ENCODE results near the gene PAX8. TPM values are rescaled to one million over a fixed set of nuclear protein-coding genes. Genes with fewer than 3 reads are reported as not detected.

The PAX8 gene
- total RNA-seq, 2 donors from 2014 or later = 1.3 to 13.2 TPM

DNA sequence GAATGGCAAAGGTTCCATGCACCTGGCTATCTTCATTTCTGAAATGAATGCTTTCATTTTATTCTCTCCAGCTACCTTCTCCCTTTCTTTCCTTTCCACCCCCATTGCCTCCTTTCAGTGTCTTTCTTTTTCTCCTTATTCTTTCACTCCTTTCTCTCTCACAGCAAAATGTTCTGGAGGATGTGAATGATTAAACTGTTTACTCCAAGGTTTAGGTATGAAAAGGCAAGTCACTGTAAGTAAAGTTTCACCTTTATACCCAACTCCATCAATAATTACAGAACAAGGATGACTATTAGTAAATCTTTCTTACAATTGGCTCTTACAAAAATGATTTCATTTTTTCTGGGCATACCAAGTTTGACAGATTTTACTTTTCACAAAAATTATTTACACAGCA is 4.3 kb downstream of the PAX8 start:
- no peak for ATAC-seq
- no peak for DNase-seq
- intact Hi-C loops (cut with DNase I, micrococcal nuclease) = no loop called here

DNA sequence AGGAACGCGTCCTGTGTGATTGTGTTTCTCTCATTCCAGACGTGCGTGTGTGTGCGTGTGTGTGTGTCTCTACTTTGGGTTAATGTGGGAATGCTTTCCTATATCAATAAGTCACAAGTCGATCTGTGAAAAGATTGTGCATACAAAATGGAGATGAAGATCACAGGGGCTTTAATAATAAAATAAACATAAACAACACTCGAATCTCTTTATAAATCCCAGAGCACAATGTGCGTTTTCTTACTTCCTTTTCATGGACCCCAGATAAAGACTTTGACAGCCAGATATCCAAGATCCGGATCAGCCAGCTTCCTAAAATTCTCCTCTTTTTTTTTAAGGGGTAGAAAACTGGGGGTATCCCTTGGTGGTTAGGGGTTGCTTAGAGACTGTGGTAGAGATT is 4.7 kb downstream of the PAX8 start:
- intact Hi-C loops (cut with DNase I, micrococcal nuclease) = no loop called here
- ATAC-seq (no peak), DNase-seq (no peak)

DNA sequence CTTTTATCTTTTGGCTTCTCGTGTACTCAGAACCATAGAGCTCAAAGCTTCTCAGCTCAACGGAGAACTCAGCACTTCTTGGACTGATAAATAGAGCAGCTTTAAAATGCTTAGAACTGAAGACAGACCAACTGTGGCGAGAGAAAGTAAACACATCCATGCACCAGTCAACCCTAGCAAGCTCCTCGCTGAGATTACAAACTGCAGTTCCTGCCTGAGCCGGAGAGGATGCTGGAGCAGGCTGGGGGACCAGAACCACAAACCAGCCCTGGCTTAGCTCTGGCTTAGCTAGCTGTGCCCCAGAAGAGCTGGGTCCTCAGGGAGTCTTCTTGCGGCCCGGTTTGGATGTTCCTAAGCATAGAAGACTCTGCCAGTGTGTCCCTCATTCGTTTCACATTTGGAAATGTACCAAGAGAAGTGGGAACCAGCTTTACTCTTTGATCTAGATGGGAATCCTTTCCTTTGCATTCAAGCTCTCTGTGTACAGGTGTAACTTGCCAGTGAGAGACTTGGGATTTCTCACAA is 5.6 kb downstream of the PAX8 start:
- ATAC-seq = no peak
- DNase-seq = no peak
- intact Hi-C loops (cut with DNase I, micrococcal nuclease) = no loop called here

DNA sequence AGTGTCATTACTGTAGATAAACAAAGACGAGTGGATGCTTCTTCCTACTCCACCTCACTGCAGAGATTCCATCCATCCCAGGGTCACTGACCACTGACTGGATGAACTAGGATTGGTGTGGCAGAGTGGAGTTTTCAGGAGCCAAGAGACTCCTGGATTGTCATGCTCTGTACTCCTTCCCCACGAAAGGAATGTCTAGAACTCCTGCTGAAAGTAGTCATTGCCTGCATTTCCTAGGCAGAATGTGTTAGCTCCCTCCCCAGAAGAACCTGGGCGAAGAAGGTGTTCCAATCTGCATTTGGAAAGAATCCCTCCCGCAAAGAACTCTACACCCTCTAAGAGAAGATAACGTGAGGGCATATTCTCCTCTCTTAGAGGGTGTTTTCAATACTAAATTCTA is 6.2 kb downstream of the PAX8 start:
- intact Hi-C loops (cut with DNase I, micrococcal nuclease) = no loop called here
- no peak for DNase-seq
- no peak for ATAC-seq

DNA sequence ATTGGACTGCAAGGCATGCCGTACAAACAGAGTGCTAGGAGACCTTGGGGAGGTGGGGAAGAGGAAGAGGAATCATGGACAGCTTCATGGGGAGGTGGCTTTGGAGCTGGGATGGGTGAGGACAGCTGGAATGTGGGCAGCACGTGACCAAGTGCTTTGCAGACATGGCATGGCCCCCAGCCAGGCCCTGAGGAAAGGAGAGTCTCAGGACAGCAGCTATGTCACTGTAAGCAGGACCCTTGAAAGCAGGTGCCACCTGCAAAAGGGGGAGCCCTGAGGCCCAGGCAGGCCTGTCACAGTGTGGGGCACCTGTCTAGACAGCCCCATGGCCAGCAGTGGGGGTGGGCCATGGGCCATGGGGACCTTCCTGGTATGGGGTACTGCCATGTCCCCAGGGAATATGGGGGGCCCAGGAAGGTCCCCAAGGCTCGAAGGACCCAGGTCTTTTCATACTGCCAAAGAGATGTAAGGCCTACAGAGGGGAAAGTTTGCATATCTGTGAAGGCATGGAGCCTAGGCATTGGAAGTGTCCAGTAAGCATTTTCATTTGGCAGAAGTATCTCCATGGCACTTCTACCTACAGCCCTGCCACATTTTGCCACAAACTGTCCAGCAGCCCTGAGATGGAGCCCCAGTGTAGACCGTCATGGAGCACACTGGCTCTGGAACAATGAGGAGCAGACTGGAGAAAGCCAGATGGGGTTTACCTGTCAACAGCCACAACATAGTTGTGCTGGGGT is 9.9 kb downstream of the PAX8 start:
- DNase-seq (no peak), ATAC-seq (no peak)
- intact Hi-C loops (cut with DNase I, micrococcal nuclease) = no loop called here

DNA sequence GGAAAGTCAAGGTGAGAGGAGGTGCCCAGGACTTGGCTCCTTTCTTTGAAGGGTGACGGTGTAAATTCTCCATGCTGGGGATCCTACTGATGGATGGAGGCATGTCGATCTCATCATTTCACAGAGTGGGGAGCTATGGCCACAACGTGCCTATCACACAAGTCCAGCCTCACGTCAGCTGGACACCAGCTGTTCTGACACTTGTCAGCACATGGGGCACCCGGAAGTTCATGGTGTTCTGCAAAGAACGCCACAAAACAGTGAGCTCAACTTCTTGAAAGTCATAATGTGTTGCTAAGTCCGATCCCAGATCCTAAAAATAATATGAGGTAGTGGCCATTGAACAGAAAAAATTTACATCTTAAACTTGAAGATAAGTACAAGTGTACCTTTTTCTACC is 12.3 kb downstream of the PAX8 start:
- DNase-seq = no peak
- no peak for ATAC-seq
- intact Hi-C loops (cut with DNase I, micrococcal nuclease) = no loop called here

DNA sequence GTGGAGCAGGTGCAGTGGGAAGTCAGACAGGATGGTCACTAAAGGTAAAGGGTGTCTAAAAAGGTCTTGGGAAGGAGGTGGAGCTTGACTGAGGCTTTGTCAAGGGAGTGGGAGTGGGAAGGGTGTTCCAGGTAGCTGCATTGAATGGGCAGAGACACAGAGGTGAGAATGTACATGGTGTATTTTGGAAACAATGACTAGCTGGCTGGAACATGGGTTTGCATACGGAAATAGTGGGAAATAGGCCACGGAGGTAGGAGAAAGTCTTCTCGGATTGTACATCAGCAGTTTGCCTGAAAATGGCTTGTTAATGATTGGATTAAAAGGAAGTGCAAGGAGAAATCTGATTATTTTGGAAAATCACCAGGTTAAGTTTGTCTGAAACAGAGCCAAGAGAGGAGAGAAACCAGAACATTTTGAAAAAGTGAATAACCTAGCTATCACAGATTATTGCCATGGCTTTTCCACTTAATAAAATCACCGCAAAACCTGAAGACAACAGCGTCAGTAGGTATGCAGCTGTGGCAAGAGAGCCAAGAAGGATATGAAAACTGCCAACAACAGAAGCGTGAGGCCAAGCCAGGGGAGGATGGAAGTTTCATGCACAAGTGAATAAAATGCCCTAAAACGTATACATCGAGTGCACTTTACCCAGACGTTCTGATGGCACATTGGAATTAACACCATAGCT is 13.9 kb downstream of the PAX8 start:
- ATAC-seq = no peak
- intact Hi-C loops (cut with DNase I, micrococcal nuclease) = no loop called here

DNA sequence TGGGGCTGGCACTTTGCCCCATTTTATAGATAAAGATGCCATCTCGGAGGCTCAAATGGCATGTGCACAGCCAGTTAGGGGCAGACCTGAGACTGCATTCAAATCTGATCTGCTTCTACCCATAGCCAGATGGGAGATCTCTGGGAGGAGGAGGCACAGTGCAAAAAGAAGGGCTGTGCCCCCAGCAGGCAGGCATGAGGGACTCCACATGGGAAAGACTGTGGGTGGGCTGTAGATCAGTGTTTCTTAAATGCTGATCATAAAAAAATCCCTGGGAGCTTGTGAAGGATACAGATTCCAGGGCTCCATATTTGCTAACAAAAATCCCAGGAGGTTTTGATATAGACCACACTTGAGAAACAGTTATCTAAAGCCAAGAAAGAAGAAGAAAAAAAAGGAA is 15.2 kb downstream of the PAX8 start:
- no peak for DNase-seq
- intact Hi-C loops (cut with DNase I, micrococcal nuclease) = no loop called here
- no peak for ATAC-seq

More for the DNA sequence above, 13.9 kb downstream of the PAX8 start:
- DNase-seq = no peak

DNA sequence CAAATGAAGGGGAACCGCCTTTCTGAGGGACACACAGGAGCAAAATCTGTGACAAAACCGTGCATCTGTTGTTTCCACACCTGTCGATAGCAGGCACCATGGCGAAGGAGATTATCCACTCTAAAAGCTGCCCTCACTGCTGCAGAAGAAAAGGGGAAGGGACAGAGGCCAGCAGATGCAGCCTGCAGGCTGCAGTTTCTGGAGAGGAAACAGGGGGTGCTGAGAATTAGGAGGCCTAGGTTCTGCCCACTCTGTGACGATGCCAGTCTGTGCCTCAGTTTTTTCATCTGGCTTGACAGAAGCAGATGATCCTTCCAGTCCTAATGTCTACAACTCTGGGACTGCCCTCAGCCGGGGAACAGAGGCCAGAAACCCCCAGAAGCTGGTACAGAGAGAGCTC is 17.7 kb downstream of the PAX8 start:
- no peak for DNase-seq
- no peak for ATAC-seq
- intact Hi-C loops (cut with DNase I, micrococcal nuclease) = no loop called here

DNA sequence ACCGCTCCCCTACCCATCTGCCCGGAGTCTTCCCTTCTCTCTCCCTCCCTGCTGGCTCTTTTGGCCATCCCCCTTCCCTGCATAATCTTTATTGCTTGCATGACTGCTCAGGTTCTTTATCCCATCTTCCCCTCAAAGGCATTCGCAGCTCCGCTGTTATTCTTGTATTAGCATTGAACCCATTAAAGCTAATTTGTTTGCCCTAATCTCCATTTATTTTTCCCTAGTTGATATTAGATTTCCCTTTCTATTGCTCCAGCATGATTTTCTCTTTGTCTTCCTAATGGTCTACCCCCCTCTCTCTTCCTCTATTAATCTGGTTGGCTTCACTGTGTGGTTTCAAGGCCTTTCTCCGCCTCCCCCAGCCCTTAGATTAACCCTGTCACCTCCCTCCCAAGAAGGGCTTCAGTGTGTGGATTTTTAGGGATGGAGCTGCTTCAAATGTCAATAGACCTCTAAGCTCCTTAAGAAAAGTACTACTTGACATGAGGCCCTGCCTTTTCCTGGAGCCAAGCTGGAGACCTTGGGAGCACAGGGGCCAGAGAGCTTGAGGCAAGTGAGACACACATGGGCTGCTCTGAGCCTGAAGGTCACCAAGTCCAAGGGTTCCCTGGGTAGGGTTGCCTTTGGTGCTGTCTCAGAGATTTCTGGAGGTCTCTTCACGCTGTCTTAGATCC is 20.1 kb downstream of the PAX8 start:
- no peak for ATAC-seq
- intact Hi-C loops (cut with DNase I, micrococcal nuclease) = no loop called here
- no peak for DNase-seq

DNA sequence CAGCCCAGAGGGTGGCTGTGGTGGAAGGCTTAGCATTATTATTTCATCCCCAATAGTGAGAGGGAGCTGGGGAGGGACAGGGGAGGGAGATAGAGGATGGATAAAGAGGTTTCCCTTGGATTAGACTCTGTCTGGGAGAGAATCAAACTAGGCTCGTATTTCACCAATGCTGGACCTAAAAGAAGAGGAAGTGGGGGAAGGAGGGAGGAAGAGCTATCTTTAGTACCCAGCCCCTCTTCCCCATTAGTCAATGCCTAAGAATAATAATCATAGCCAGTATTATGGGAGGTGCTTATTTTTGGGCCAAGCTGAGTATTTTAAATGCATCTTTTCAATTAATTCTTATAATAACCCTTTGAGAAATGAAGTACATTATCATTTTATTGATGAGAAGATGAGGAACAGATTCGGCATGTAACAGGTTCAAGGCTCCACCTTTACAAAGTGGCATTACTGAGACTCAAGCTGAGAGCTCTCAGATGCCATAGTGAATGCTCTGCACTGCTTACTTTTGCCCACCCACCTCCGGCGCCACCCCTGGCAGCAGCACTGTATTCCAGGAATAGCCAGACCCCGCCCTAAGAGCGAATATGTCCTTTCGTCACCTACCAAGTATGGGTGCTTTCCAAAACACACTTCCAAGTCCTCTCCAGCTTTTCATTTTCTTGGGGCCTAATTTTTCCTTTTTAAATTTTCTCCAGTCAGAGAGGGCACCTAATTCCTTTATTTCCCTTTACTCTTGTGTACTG is 21.0 kb downstream of the PAX8 start:
- DNase-seq = no peak
- no peak for ATAC-seq
- intact Hi-C loops (cut with DNase I, micrococcal nuclease) = no loop called here

DNA sequence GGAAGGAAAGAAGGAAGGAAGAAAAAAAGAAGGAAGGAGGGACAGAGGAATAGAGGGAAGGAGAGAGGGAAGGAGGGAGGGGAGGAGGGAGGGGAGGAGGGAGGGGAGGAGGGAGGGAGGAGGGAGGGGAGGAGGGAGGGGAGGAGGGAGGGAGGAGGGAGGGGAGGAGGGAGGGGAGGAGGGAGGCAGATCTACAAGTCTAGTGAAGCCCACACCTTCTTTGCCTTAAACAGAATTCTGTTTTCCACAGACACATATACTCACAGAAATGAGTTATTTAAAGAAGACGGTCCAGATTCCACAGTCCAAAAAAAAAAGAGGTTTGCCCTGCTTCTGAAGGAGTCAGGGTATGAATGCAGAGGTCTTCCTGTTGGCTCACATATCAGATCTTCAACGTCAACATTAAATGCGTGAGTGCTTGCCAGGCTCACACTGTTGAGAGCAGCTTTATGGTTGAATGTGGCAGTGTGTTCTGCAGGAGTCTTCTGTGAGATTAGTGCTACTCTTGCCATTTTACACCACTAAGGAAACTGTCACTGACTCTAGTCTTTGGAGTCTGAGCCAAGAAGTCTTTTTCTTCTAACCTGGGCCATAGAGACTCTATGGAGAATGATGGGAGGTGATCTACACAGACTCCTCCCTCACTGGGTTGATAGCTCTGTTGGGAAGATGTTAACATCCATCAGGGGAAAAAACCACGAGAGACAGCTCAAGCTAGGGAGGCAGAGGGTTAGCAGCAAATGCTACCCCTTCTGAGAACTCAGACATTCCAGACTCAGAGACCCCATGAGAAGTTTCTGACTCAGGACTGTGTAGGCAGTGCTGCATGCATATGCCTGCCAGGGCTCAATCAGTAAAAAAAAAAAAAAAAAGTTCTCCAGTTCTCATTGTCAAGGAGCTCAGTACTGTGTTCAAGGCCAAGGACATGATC is 23.3 kb downstream of the PAX8 start:
- intact Hi-C loops (cut with DNase I, micrococcal nuclease) = no loop called here
- DNase-seq (no peak), ATAC-seq (no peak)

DNA sequence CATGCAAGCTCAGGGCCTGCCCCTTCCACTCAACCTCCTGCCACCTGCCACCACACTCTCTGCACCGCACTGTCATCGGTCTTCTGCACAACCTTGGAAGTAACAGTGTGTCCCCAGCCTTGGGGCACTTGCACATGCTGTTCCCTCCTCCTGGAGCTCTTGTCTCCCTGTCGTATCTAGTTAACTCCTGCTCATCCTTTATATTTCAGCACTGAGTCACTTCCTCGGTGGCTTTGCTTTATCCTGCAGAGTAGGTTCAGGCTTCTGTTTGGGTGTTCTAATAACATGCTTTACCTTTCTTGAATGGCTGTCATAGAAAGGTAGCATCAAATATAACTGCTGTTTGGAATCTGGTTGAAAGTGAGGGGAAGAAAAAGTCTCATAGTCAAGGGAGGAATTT is 25.3 kb downstream of the PAX8 start:
- ATAC-seq (no peak), DNase-seq (no peak)
- intact Hi-C loops (cut with DNase I, micrococcal nuclease) = no loop called here

DNA sequence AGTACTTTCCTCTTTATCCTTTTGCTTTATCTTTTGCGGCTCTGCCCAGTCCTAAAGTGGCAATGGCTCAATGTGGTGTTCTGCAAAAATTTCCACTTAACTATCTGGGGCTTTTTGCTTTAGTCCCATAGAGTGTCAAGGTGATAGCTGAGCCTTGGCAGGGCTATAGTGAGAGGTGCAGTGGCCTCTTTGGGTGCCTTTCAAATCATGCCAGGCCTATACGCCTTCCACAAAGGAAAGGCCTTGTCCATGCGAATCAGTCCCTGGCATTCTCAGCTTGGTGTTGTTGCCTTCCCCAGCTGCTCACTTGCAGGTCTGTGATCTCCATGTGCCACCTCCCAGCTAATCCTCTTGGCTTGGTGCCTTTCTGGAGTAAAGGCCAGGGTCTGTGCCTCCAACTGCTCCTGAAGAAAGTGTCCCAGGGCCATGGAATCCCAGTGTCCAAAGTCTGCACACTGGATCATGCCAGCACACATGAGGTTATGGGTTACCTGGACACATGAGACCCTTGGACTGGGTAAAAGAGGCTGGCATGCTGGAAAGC is 26.6 kb downstream of the PAX8 start:
- ATAC-seq (no peak), DNase-seq (no peak)
- intact Hi-C loops (cut with DNase I, micrococcal nuclease) = no loop called here

DNA sequence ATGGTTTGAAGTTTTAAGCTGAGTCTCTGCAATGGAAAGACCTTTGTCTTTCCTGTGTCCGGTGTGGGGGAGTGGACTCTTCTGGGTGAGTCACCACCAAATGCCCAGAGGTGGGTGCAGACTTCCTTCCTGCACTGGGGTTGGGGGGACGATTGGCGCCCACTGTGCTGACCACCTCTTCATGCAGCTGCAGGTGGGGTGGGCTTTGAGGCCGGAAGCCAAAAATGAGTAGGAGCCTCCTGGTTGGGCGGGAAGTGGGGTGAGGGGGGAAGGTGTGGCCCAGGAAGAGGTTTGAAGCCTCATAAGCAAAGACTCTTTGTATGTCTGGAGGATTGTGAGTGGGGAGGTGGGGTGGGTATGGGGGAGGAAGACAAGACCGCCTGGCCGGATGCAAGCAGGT is 27.6 kb downstream of the PAX8 start:
- intact Hi-C loops (cut with DNase I, micrococcal nuclease) = no loop called here
- no peak for DNase-seq
- ATAC-seq = no peak

DNA sequence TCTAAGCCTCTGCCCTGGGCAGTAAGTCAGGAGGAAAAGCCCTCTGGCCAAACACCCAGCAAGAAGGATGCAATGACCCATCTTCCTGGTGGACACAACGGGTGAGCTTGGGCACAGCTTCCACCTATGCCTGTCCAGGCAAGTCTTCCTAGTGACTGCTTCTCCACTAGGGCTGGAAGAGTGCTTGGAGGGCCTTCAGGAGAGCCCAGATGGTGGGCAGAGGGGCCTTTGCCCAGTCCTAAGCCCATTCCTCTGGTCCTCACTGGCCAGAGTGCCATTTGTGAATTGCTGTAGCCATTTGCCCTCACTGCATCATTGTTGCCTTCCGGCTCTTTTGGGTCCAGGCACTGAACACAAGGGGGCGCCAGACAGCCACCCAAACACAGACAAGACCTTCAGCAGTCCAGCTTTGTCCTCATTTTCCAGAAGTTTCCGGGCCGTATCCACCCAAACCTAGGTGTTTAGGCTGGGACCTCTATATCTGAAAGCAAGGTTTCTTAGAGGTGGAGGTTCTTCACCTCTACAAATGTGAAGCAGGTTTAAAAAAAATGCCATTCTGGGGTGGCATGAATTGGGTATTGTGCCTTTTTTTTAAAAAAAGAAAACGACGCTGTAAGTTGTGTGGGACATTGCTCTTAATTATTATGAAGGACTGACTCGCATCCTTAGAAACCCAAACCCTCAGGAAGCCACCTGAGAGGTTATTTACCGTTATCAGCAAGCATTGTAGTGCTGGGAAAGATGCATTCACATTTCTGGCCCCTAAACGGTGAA is 29.5 kb downstream of the PAX8 start:
- intact Hi-C loops (cut with DNase I, micrococcal nuclease) = loop anchor here (5.0 kb wide), 1 partner anchor 123 kb away; no protein-coding TSS in a partner anchor
- ATAC-seq (peak; percentile 87), DNase-seq (peak; percentile 71 to 87)

DNA sequence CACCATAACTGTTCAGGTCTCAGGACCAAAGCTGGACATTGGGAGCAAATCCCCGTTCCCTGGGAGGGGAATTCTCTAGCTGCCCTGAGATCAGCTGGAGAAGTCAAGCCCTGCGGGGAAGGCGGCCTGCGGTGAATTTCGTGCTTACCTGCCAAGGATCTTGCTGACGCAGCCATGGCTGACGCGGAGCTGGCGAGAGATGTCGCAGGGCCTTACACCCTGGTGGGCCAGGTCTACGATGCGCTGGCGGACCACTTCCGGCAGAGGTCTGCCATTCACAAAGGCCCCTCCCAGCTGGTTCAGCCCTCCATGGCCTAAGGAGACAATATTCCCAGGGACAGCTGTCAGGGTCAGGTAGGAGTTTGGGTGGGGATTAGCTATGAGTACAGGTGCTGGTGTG is 32.1 kb downstream of the PAX8 start:
- no peak for DNase-seq
- ATAC-seq = no peak
- intact Hi-C loops (cut with DNase I, micrococcal nuclease) = loop anchor here (5.0 kb wide), 1 partner anchor 126 kb away; no protein-coding TSS in a partner anchor

Measured in left colon (tissue), 2 donors.